Measurements from ENCODE around the gene IGFLR1.
"Not testable (repeated sequence)": the region's sequence is repeated elsewhere in the genome, so short reads cannot be mapped to it uniquely, and the experiment has no call there.

IGFLR1 gene

DNA sequence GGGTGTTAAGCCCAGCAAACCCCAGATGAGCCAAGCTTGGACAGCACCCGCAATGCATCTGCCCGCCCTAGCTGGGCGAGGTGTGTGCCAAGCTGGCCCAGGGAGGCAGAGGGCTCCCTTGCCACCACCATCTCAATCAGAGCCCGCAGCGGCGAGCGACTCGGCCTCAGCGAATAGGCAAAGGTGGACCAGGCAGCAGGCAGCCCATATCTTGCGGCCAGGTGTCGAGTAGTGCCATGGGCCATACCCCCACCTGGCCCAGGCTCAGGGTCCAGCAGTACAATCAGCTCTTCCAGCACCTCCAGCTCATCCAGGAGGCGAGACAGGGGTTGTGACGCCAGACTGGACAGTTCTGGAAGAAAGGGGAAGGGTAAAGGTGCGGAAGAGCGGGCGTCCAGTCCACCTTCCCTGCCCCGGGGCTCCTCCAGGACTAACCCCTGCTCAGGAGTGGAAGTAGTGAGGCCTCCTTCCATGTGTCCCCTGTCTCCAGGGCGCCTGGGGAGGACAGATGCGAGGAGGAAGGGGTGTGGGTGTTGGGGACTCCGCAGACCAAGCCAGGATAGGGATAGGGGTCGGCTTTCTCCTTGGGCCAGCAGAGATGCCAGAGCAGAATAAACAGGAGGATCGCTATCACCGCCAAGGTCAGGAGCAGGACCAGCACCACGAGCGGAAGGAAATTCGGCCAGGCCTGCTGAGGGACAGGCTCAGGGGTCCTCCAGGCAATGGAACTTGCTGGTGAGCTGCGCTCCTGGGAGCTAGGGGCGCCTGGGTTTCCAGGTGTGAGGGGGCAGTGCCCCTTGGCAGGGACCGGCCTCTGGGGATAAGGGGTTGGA, 2.8 kb downstream of the IGFLR1 start:
- no peak for DNase-seq (ENCODE audit: low read depth)

DNA sequence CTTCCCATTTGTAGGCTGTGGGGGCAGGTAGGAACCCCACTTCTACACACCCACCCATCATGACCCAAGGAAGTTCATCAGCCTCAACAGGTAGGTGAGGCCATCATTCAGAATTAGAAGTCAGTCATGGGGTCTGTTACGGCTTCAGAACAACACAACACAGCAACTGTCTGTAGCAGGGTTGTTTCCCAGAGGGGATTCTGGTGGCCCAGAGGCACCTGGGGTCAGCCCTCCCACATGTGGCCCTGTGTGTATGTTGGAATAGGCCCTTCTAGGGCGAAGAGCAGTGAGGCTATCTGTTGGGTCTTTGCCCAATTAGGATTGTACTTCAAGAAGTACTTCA, 3.4 kb downstream of the IGFLR1 start:
- DNase-seq (ENCODE audit: low read depth), result no peak

DNA sequence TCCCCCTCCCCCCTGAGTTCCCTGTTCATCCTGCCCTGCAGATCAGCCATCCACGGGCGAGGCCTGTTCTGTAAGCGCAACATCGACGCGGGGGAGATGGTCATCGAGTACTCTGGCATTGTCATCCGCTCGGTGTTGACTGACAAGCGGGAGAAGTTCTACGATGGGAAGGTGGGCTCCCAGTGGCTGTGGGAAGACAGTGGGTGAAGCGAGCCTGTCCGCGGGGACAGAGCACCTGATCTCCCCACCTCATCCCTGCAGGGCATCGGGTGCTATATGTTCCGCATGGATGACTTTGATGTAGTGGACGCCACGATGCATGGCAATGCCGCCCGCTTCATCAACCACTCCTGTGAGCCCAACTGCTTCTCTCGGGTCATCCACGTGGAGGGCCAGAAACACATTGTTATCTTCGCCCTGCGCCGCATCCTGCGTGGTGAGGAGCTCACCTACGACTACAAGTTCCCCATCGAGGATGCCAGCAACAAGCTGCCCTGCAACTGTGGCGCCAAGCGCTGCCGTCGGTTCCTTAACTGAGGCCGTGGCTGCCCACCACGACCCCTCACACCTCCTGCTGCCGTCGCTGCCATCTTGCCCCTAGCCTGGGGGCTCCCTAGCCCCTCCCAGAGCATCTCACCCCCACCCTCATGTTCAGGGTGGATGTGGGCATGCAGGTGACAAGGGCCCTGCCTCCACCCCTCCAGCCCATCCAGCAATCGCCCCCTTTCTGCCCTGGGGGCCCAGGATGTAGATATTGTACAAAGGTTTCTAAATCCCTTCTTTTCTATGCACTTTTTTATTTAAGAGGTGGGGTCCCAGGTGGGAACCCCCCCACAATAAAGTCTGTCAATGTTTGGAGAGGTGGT, 4.0 kb downstream of the IGFLR1 start:
- DNase-seq (ENCODE audit: low read depth), result no peak

DNA sequence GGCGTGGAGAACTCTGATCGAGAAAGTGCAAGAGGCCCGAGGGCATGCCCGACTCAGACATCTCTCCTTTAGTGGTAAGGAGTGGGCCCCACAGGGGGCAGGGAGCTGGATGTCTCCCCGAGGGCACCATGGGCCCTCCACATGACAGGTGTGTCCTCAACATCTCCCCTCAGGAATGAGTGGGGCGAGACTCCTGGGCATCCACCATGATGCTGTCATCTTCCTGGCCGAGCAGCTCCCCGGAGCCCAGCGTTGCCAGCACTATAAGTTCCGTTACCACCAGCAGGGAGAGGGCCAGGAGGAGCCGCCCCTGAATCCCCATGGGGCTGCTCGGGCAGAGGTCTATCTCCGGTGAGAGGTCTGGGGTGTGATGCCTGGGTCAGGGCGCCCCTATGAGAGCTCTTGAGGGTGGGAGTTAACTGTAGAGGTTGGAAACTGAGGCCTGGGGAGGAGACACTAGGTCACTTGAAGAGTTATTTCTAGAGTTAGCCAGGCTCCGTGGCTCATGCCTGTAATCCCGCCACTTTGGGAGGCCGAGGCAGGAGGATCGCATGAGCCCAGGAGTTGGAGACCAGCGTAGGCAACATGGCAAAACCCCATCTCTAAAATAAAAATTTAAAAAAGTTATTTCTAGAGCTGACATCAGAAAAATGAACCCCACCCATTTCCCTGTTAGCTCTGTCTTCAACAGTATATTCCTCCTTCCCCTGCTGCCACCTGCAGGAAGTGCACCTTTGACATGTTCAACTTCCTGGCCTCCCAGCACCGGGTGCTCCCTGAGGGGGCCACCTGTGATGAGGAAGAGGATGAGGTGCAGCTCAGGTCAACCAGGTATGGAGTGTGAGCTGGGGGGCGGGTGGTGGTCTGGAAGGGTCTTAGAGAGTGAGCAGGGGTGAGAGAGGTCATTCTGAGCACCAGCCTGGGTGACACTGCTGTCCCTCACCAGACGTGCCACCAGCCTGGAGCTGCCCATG, 5.1 kb downstream of the IGFLR1 start:
- no peak for DNase-seq (ENCODE audit: low read depth)

DNA sequence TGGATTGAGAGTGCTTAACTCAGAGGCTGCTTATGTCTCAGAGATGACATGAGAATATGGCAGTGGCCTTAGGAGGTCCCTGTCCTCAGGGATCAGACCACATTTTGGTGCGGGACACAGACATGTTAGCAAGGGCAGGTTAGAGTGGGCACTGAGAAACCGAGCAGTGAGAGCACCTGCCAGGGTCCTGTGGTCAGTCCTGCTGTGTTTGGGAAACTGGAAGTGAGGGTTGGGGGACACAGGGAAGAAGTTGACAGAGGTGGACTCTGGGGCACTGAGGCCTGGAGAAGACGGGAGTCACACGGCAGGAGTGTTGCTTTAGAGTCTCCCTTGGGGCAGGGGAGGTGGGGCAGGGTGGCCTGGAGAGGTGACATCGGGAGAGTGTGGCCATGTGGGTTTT, 7.4 kb downstream of the IGFLR1 start:
- DNase-seq (ENCODE audit: low read depth), result no peak

DNA sequence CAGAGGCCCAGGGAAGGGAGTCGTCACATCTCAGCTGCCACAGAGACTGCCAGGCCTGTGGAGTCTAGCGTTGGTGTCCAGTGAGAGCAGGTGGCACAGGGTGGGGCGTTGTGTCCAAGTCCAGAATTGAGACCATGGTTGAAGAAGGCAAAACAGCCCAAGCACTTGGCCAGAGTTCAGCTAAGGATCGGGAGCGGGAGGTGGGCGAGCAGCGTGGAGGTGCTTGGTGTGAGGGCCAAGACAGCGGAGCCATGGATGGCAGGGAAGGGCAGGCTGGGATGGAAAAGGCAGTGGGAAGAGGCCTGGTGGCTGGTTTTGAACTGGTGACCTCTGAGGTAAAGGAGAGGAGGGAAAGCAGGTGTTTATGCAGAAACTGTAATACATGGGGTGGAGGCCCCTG, 8.0 kb downstream of the IGFLR1 start:
- DNase-seq (ENCODE audit: low read depth), result no peak

DNA sequence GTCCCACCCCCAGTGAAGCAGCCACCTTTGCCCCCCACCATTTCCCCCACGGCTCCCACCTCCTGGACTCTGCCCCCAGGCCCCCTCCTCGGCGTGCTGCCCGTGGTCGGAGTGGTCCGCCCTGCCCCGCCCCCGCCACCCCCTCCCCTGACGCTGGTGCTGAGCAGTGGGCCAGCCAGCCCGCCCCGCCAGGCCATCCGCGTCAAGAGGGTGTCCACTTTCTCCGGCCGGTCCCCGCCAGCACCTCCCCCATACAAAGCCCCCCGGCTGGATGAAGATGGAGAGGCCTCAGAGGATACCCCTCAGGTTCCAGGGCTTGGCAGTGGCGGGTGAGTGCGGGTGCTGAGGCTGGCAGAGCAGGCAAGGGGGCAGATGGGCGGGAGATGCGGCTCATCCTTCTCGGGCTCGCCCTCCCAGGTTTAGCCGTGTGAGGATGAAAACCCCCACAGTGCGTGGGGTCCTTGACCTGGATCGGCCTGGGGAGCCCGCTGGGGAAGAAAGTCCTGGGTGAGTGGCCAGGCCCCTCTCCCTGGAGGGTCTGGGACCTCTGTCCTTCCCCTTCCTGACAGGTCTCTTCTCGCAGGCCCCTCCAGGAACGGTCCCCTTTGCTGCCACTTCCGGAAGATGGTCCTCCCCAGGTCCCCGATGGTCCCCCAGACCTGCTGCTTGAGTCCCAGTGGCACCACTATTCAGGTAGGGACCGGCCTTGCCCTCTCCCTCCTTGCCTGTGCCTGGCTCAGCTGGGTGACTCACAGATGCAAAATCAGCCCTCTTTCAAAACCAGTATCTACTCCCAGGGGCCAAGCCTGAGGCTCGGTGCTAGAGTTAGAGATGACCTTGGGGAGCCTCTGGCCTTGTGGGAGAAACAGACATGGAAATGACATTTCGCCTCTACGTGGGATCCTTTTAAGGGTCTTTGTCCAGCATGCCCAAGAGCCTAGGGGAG, 8.8 kb downstream of the IGFLR1 start:
- no peak for DNase-seq (ENCODE audit: low read depth)

DNA sequence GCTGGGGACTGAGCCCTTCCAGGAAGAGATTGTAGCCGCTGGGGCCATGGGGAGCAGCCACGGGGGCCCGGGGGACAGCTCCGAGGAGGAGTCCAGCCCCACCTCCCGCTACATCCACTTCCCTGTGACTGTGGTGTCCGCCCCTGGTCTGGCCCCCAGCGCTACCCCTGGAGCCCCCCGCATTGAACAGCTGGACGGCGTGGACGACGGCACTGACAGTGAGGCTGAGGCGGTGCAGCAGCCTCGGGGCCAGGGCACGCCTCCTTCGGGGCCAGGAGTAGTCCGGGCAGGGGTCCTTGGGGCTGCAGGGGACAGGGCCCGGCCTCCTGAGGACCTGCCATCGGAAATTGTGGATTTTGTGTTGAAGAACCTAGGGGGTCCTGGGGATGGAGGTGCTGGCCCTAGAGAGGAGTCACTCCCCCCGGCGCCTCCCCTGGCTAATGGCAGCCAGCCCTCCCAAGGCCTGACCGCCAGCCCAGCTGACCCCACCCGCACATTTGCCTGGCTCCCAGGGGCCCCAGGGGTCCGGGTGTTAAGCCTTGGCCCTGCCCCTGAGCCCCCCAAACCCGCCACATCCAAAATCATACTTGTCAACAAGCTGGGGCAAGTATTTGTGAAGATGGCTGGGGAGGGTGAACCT, 9.6 kb downstream of the IGFLR1 start:
- no peak for DNase-seq (ENCODE audit: low read depth)

DNA sequence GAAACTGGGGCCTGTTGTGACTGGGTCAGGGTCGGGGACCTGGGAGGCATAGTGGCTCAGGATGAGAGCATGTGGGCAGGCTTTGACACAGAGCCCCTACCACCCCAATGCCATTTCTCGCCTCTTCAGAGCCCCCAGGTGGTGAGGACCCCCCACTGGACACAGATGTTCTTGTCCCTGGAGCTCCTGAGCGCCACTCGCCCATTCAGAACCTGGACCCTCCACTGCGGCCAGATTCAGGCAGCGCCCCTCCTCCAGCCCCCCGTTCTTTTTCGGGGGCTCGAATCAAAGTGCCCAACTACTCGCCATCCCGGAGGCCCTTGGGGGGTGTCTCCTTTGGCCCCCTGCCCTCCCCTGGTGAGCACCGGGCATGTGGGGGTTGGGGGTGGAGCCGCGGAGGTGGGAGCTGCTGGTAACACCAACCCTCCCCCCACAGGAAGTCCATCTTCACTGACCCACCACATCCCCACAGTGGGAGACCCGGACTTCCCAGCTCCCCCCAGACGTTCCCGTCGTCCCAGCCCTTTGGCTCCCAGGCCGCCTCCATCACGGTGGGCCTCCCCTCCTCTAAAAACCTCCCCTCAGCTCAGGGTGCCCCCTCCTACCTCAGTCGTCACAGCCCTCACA, 10.4 kb downstream of the IGFLR1 start:
- no peak for DNase-seq (ENCODE audit: low read depth)

DNA sequence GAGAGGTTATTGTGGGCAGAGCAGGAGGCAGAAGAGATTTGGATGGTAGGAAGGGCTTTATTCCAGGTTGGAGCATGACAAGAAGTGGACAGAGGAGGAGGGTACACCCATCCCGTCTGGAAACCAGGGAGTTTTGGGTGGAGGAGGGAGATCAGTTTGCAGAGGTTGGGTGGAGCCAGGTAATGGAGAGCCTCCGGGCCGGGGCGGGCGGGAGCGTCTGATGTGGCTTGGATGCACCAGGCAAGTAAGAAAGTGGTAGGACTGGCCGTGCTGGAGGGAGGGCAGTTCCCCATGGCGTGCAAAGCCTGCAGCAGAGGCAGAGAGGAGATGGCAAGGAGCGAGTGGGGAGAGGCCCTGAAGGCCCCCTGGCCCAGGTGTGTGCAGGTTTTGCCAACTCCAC, 10.9 kb downstream of the IGFLR1 start:
- no peak for DNase-seq (ENCODE audit: low read depth)

DNA sequence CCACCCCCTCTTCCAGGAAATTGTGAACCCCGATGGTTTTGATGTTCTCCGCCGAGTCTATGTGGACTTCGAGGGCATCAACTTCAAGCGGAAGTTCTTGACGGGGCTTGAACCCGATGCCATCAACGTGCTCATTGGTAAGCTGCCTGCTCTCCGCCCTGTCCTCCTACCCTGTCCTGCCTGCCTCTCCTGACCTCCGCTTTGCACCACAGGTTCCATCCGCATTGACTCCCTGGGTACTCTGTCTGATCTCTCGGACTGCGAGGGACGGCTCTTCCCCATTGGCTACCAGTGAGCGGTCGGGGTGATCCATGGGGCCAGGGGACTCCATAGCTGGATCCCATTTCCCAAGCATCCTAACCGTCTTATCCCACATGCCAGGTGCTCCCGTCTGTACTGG, 11.9 kb downstream of the IGFLR1 start:
- no peak for DNase-seq (ENCODE audit: low read depth)

DNA sequence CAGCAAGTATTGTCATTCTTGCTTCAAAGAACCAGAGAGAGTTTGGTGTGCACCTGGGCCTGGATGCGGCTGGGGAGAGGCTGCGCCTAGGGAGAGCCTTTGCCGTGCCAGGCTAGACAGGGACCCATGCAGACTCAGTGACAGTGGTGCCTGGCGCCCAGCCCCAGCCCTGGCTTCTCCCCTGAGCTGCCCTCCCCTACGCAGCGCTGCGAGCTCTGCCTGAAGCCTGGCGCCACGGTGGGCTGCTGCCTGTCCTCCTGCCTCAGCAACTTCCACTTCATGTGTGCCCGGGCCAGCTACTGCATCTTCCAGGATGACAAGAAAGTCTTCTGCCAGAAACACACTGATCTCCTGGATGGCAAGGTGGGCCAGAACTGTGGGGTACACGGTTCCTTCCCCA, 12.5 kb downstream of the IGFLR1 start:
- DNase-seq (ENCODE audit: low read depth), result no peak

DNA sequence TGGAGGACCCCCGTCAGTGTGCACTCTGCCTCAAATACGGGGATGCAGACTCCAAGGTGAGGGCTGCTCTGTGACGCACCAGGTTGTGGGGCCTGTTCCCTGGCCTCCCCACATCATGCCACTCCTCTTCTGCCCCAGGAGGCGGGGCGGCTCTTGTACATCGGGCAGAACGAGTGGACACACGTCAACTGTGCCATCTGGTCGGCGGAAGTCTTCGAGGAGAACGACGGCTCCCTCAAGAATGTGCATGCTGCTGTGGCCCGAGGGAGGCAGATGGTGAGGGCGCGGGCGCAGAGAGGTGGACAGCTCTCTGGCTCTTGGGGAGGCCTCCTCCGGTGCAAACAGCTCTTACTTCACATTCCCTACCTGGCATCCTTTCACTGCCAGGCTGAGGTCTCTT, 13.2 kb downstream of the IGFLR1 start:
- DNase-seq (ENCODE audit: low read depth), result no peak

DNA sequence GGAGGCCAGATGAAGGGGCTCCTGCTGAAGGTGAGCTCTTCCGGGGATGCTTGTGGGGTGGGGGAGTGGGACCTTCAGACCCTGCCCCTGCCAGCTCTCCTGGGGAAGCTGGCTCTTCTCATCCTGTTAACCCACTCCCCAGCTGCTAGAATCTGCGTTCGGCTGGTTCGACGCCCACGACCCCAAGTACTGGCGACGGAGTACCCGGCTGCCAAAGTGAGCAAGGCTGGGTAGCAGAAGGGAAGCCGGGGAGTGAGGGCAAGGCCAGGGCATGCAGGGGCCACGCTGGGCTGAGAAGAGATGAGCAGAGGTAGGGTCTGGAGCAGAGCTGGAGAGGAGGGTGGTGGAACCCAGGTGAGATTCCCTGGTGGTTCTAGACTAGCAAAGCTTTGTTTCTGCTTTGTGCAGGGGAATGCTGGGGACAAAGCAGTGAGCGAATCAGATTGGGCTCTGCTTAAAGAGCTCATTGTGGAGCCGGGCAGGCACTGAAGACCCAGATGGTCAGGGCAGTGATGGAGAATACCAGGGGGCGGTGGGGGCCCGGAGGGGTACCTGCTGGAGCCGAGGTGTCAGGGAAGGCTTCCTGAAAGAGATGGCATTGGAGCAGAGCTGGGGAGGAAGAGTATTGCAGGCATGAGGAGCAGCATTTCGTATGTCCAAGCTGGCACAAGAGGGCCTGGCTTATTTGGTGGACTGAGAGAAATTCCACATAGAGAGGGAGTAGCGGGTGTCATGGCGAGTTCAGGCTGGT, 14.1 kb downstream of the IGFLR1 start:
- DNase-seq (ENCODE audit: low read depth), result no peak

DNA sequence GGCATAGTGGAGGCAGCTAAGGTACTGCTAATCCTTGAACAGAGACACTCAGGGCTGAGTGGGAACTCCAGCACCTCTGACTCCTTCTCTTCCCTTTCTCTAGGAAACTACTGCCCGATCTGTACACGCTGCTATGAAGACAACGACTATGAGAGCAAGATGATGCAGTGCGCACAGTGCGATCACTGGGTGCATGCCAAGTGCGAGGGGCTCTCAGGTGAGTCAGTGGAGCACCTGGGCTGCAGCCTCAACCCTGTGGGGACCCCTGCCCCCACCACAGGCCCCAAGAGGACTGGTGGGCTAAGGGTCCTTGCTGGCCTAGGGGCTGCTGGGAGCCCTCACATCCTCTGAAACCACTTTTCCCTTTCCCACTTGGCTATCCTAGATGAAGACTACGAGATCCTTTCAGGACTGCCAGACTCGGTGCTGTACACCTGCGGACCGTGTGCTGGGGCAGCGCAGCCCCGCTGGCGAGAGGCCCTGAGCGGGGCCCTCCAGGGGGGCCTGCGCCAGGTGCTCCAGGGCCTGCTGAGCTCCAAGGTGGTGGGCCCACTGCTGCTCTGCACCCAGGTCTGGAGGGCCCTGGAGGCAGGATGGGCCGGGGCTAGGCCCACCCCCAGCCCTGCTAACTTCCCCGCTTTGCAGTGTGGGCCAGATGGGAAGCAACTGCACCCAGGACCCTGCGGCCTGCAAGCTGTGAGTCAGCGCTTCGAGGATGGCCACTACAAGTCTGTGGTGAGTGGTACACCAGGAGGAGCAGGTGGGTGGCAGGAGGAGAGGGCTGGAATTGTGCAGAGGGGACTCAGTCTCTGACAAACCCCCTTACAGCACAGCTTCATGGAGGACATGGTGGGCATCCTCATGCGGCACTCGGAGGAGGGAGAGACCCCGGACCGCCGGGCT, 14.9 kb downstream of the IGFLR1 start:
- DNase-seq (ENCODE audit: low read depth), result no peak

DNA sequence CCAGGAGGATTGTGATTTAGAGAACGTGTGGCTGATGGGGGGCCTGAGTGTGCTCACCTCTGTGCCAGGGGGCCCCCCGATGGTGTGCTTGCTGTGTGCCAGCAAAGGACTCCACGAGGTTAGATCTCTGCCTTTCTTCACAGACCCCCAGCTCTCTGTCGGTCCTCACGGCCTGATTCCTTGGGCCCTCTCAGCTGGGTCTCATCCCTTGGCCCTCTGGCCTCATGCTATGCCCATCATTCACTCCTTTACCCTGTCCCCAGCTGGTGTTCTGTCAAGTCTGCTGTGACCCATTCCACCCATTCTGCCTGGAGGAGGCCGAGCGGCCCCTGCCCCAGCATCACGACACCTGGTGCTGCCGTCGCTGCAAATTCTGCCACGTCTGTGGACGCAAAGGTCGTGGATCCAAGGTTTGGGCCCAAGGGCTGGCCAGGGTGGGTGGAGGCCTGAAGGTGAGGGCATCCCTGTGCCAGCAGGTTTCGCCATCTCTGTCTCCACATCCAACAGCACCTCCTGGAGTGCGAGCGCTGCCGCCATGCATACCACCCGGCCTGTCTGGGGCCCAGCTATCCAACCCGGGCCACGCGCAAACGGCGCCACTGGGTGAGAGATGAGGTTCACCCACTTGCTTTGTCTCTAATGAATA, 16.9 kb downstream of the IGFLR1 start:
- DNase-seq (ENCODE audit: low read depth), result no peak

DNA sequence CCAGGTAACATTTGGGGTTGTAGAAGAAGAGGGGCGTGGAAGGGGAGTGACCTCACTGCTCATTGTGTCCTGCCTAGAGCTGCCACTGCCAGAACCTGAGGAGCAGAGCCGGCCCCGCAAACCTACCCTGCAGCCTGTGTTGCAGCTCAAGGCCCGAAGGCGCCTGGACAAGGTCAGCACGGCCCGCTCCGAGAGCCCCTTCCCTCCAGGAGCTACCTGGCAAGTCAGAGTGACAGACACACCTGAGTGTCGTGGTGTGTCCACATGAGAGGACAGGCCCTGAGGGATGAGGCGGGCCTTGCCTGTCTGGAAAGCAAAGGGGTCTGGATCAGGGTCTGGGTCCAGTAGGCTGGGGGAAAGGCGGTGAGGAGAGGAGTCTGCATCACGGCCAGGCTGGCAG, 17.7 kb downstream of the IGFLR1 start:
- DNase-seq (ENCODE audit: low read depth), result no peak

DNA sequence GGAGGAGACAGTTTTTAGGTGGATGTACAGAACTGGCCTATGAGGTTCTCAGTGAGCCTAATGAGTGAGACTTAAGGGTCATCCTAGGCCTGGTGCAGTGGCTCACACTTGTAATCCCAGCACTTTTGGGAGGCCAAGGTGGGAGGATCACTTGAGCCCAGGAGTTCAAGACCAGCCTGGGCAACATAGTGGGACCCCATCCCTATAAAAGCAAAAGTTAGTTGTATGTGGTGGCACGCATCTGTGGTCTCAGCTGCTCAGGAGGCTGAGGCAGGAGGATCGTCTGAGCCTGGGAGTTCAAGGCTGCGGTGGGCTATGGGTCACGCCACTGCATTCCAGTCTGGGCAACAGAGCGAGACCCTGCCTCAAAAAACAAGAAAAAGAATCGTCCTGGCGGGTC, 18.1 kb downstream of the IGFLR1 start:
- DNase-seq (ENCODE audit: low read depth), result not testable (repeated sequence)
